AG04449 (cell line): ENCODE measurements around the gene PNPLA7.
"Not testable (repeated sequence)": the region's sequence is repeated elsewhere in the genome, so short reads cannot be mapped to it uniquely, and the experiment has no call there.

Source experiments
- CTCF ChIA-PET: fragments of 350-600 bp; formaldehyde crosslinking; extraction: SDS; loops from one replicate; lab custom pipeline; 2021; ENCODE audit warnings: antibody characterized with exemption; lab: Yijun Ruan, JAX
- POLR2A ChIA-PET: fragments of 400-600, 350-600 bp; formaldehyde crosslinking; extraction: SDS; loops from one replicate; lab custom pipeline; 2020; ENCODE audit warnings: antibody characterized with exemption, inconsistent platforms; lab: Yijun Ruan, JAX
- DNase-seq: peaks from one replicate; pipeline ENCODE4 v3.0.0-alpha.2; 2010; ENCODE audit warnings: low read depth, low spot score
- H3K4me3 ChIP-seq: 2 replicates; pipeline ENCODE4 v1.5.1; 2011; ENCODE audit warnings: low read depth, mild to moderate bottlenecking, control low read depth, low read length
- TF ChIP-seq, protein P1 (sequence below): IDR thresholded peaks from one replicate; pipeline ENCODE4 v1.5.1; 2011; ENCODE audit warnings: mild to moderate bottlenecking, moderate library complexity, low read length, control low read depth, inconsistent platforms; ENCODE audit not compliant: insufficient read depth; ENCODE audit errors: missing control alignments

Gene PNPLA7

GRCh38 chr9:137452006-137452760 lies 98.0 kb downstream of the PNPLA7 start:
- ChIA-PET POLR2A (no interaction called here), CTCF (interaction anchor here (2.8 to 5.3 kb wide), 2 partner anchors 8 to 28 kb away, joined by 13 to 25 read pairs; partner anchors contain the start of genes EXD3 and NOXA1)
- H3K4me3 ChIP-seq = no peak overlapping the region
- no peak for DNase-seq
- TF ChIP-seq, protein P1, sequence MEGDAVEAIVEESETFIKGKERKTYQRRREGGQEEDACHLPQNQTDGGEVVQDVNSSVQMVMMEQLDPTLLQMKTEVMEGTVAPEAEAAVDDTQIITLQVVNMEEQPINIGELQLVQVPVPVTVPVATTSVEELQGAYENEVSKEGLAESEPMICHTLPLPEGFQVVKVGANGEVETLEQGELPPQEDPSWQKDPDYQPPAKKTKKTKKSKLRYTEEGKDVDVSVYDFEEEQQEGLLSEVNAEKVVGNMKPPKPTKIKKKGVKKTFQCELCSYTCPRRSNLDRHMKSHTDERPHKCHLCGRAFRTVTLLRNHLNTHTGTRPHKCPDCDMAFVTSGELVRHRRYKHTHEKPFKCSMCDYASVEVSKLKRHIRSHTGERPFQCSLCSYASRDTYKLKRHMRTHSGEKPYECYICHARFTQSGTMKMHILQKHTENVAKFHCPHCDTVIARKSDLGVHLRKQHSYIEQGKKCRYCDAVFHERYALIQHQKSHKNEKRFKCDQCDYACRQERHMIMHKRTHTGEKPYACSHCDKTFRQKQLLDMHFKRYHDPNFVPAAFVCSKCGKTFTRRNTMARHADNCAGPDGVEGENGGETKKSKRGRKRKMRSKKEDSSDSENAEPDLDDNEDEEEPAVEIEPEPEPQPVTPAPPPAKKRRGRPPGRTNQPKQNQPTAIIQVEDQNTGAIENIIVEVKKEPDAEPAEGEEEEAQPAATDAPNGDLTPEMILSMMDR = no peak

DNA sequence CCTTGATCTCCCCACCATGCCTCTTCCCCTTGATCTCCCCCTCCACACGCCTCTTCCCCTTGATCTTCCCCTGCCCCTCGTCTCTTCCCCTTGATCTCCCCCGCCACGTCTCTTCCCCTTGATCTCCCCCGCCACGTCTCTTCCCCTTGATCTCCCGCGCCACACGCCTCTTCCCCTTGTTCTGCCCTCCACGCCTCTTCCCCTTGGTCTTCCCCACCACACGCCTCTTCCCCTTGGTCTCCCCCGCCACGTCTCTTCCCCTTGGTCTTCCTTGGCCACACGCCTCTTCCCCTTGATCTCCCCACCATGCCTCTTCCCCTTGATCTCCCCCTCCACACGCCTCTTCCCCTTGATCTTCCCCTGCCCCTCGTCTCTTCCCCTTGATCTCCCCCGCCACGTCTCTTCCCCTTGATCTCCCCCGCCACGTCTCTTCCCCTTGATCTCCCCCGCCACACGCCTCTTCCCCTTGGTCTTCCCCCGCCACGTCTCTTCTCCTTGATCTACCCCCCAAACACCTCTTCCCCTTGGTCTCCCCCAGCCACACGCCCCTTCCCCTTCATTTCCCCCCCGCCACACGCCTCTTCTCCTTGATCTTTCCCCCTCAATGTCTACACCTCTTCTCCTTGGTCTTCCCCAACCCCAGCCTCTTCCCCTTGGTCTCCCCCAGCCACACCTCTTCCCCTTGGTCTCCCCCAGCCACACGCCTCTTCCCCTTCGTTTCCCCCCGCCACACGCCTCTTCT lies 98.8 kb downstream of the PNPLA7 start:
- POLR2A ChIA-PET, CTCF ChIA-PET, H3K4me3 ChIP-seq, DNase-seq: not testable (repeated sequence)

DNA sequence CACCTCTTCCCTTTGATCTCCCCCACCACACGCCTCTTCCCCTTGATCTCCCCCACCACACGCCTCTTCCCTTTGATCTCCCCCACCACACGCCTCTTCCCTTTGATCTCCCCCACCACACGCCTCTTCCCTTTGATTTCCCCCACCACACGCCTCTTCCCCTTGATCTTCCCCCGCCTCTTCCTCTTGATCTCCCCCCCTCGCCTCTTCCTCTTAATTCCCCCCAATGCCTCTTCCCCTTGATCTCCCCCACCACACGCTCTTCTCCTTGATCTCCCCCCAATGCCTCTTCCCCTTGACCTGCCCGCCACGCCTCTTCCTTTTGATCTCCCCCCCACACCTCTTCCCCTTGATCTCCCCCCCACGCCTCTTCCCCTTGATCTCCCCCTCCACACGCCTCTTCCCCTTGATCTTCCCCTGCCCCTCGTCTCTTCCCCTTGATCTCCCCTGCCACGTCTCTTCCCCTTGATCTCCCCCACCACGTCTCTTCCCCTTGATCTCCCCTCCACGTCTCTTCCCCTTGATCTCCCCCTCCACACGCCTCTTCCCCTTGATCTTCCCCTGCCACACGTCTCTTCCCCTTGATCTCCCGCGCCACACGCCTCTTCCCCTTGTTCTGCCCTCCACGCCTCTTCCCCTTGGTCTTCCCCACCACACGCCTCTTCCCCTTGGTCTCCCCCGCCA lies 99.5 kb downstream of the PNPLA7 start:
- CTCF ChIA-PET, POLR2A ChIA-PET, H3K4me3 ChIP-seq, DNase-seq: not testable (repeated sequence)

- TF ChIP-seq, protein P1 = no peak
- CTCF ChIA-PET = interaction anchor here (0.8 kb wide), 1 partner anchor 148 kb away, joined by 3 read pairs; the partner anchor contains the start of gene NRARP
- DNase-seq = no peak
- no peak overlapping the region for H3K4me3 ChIP-seq
- POLR2A ChIA-PET = no interaction called here
Measured at GRCh38 chr9:137449931-137450538, 100.2 kb downstream of the PNPLA7 start.

- TF ChIP-seq, protein P1 = no peak
- ChIA-PET POLR2A (interaction anchor here (1.2 kb wide), 1 partner anchor 10 kb away, joined by 4 read pairs; the partner anchor contains the start of gene NSMF), CTCF (interaction anchor here (0.8 to 2.4 kb wide), 2 partner anchors 27 to 147 kb away, joined by 3 to 11 read pairs; partner anchors contain the start of genes EXD3, NOXA1 and NRARP)
- DNase-seq = no peak
- no peak overlapping the region for H3K4me3 ChIP-seq
Measured at GRCh38 chr9:137449081-137449844, 100.9 kb downstream of the PNPLA7 start.

GRCh38 chr9:137448602-137448962 lies 101.6 kb downstream of the PNPLA7 start:
- POLR2A ChIA-PET = interaction anchor here (1.2 kb wide), 1 partner anchor 11 kb away, joined by 4 read pairs; the partner anchor contains the start of gene NSMF
- CTCF ChIA-PET = interaction anchor here (2.4 kb wide), 1 partner anchor 26 kb away, joined by 11 read pairs; the partner anchor contains the start of genes EXD3 and NOXA1
- DNase-seq = no peak
- H3K4me3 ChIP-seq = no peak overlapping the region
- TF ChIP-seq, protein P1 = no peak
